ENCODE measurements around the gene TRIM33. TPM values are rescaled to one million over a fixed set of nuclear protein-coding genes. Genes with fewer than 3 reads are reported as not detected.

TRIM33 gene
- polyA plus RNA-seq, 4 donors = 6.9 to 27.5 (median 11.0) TPM

DNA sequence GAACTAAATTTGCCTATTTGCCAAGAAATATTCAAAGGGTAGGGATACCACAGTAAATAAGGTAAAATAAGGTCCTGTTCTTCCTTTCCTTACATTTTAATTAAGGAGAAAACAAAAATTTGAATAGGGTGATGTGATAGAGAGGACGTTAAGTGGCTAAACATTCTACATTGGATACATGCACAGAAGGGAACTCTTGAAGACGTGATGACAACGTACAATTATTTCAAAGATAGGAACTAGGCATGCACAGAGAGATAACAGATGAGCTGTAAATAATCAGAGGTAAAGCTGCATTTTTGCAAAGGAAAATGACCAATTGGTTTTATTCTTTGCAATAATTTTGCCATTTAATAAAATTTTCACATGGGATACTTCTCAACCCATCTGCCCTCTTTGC is 69.7 kb downstream of the TRIM33 start:
- 97 to 99% (median 98%) methylated on average over 3 of the region's 3 CpGs for WGBS, 3 donors
- Histone ChIP-seq H3K4me3 (ENCODE audit: low read depth in 1 of 3, low read length in 3 of 3) (no peak overlapping the region), H3K27ac (ENCODE audit: low read depth in 1 of 3, low read length in 2 of 3) (no peak overlapping the region), H3K27me3 (ENCODE audit: control insufficient read depth in 3 of 3, insufficient read depth in 3 of 3, low read length in 3 of 3) (no peaks in the 10 kb centered on the region), H3K4me1 (ENCODE audit: control insufficient read depth in 3 of 3, insufficient read depth in 2 of 3, low read depth in 1 of 3, low read length in 2 of 3) (no peaks in the 10 kb centered on the region), H3K9me3 (ENCODE audit: control insufficient read depth in 2 of 2, insufficient read depth in 1 of 2, low read depth in 1 of 2, low read length in 1 of 2) (no peaks in the 10 kb centered on the region), H3K36me3 (ENCODE audit: control insufficient read depth in 3 of 3, insufficient read depth in 2 of 3, low read depth in 1 of 3, low read length in 3 of 3) (peaks cover 3 to 16% (median 5%) of the 10 kb centered on the region in 3 donors)
- no peak for DNase-seq
- no peak for FAIRE-seq

DNA sequence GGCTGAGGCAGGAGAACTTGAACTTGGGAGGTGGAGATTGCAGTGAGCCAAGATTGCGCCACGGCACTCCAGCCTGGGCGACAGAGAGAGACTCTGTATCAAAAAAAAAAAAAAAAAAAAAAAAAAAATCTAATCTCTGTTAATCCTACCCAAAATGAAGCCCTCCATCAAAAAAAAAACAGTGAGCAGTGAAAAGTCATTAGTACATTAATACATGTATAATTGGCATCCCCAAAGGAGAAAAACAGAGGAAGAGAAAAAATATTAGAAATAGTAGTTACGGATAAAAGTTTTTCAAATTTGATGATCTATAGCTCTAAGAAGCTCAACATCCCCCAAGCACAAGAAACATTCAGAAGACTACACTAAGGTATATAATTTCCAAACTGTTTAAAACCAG is 71.6 kb downstream of the TRIM33 start:
- Histone ChIP-seq H3K4me1 (ENCODE audit: control insufficient read depth in 3 of 3, insufficient read depth in 2 of 3, low read depth in 1 of 3, low read length in 2 of 3) (no peaks in the 10 kb centered on the region), H3K9me3 (ENCODE audit: control insufficient read depth in 2 of 2, insufficient read depth in 1 of 2, low read depth in 1 of 2, low read length in 1 of 2) (no peaks in the 10 kb centered on the region), H3K27ac (ENCODE audit: low read depth in 1 of 3, low read length in 2 of 3) (no peak overlapping the region), H3K27me3 (ENCODE audit: control insufficient read depth in 3 of 3, insufficient read depth in 3 of 3, low read length in 3 of 3) (no peaks in the 10 kb centered on the region), H3K4me3 (ENCODE audit: low read depth in 1 of 3, low read length in 3 of 3) (no peak overlapping the region), H3K36me3 (ENCODE audit: control insufficient read depth in 3 of 3, insufficient read depth in 2 of 3, low read depth in 1 of 3, low read length in 3 of 3) (peaks cover 3 to 12% (median 5%) of the 10 kb centered on the region in 3 donors)
- WGBS, 3 donors = 85 to 98% (median 97%) methylated on average over 4 of the region's 4 CpGs
- no peak for DNase-seq
- no peak for FAIRE-seq

DNA sequence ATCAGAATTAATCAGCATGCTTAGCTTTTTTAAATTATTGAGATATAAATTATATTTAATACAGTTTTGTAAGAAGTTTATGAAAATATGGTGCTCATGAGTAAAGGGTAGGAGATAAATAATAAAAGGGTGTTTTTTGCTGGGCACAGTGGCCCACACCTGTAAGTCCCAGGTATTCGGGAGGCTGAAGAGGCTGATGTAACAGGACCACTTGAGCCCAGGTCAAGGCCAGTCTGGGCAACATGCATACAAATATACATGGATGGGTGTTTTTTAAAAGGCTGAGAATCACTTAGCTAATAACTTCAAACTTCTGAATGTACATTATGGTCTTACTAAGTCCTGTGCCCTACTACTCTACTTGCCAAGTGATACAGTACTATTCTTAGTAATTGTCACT is 73.2 kb downstream of the TRIM33 start:
- H3K4me1 ChIP-seq (ENCODE audit: control insufficient read depth in 3 of 3, insufficient read depth in 2 of 3, low read depth in 1 of 3, low read length in 2 of 3) = no peaks in the 10 kb centered on the region
- no peak overlapping the region for H3K27ac ChIP-seq (ENCODE audit: low read depth in 1 of 3, low read length in 2 of 3)
- no peaks in the 10 kb centered on the region for H3K27me3 ChIP-seq (ENCODE audit: control insufficient read depth in 3 of 3, insufficient read depth in 3 of 3, low read length in 3 of 3)
- H3K4me3 ChIP-seq (ENCODE audit: low read depth in 1 of 3, low read length in 3 of 3) = no peak overlapping the region
- FAIRE-seq (no peak), DNase-seq (no peak)
- H3K36me3 ChIP-seq (ENCODE audit: control insufficient read depth in 3 of 3, insufficient read depth in 2 of 3, low read depth in 1 of 3, low read length in 3 of 3) = peaks cover 0 to 5% (median 3%) of the 10 kb centered on the region in 3 donors
- WGBS, 3 donors = 97 to 100% (median 100%) methylated on average over 1 of the region's 1 CpG
- no peaks in the 10 kb centered on the region for H3K9me3 ChIP-seq (ENCODE audit: control insufficient read depth in 2 of 2, insufficient read depth in 1 of 2, low read depth in 1 of 2, low read length in 1 of 2)

DNA sequence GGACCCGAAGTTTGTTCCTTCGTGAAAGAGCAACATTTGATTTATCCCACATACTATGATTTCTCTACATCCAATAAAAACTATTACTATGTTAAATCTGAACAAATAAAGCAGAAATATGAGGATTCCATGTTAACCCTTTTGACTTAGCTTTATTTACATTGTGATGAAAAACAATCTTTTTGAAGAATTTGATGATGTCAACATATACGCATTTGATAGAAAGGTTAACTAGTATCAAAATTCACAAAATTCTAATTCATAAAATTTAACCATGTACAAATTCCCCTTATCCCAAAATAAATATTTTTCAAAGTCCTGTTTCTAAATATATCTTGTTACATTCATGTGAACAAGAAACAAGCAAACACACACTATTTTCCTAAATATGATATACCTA is 74.2 kb downstream of the TRIM33 start:
- Histone ChIP-seq H3K9me3 (ENCODE audit: control insufficient read depth in 2 of 2, insufficient read depth in 1 of 2, low read depth in 1 of 2, low read length in 1 of 2) (no peaks in the 10 kb centered on the region), H3K27ac (ENCODE audit: low read depth in 1 of 3, low read length in 2 of 3) (no peak overlapping the region), H3K4me1 (ENCODE audit: control insufficient read depth in 3 of 3, insufficient read depth in 2 of 3, low read depth in 1 of 3, low read length in 2 of 3) (no peaks in the 10 kb centered on the region), H3K36me3 (ENCODE audit: control insufficient read depth in 3 of 3, insufficient read depth in 2 of 3, low read depth in 1 of 3, low read length in 3 of 3) (peaks cover 0 to 5% (median 3%) of the 10 kb centered on the region in 3 donors), H3K4me3 (ENCODE audit: low read depth in 1 of 3, low read length in 3 of 3) (no peak overlapping the region), H3K27me3 (ENCODE audit: control insufficient read depth in 3 of 3, insufficient read depth in 3 of 3, low read length in 3 of 3) (no peaks in the 10 kb centered on the region)
- no peak for DNase-seq
- no peak for FAIRE-seq
- 94 to 98% (median 97%) methylated on average over 3 of the region's 3 CpGs for WGBS, 3 donors

DNA sequence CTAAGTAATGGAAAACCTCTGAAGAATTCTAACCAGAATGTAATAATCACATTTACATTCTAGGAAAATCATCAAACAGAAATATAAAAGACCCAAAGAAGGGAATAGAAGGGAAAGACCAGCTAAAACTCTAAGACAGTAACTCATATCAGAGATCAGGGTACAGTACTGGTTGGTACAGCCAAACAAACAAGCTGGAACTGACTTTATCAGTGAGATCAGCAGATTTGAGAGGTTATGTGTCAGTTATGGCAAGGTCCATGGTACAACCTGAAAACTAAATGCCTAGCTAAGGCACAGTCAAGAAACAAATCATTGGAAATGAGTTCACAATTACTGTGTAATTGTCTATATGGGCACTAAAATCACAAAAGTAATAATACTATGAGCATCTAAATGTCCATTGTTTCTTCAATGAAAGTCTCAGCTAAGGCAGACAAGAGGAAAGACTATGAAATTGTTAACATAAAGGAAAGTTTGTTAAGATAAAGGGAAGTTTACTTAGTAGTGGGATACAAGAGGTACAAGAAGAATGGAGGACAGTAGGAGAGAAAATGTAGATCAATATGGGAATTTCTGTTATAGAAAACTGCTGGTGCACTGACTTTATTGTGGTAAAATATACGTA is 75.8 kb downstream of the TRIM33 start:
- FAIRE-seq (no peak), DNase-seq (peak; percentile 29 to 63)
- H3K4me3 ChIP-seq (ENCODE audit: low read depth in 1 of 3, low read length in 3 of 3) = no peak overlapping the region
- peaks cover 0 to 4% (median 2%) of the 10 kb centered on the region in 3 donors for H3K36me3 ChIP-seq (ENCODE audit: control insufficient read depth in 3 of 3, insufficient read depth in 2 of 3, low read depth in 1 of 3, low read length in 3 of 3)
- no peaks in the 10 kb centered on the region for H3K27me3 ChIP-seq (ENCODE audit: control insufficient read depth in 3 of 3, insufficient read depth in 3 of 3, low read length in 3 of 3)
- H3K27ac ChIP-seq (ENCODE audit: low read depth in 1 of 3, low read length in 2 of 3) = no peak overlapping the region
- no peaks in the 10 kb centered on the region for H3K4me1 ChIP-seq (ENCODE audit: control insufficient read depth in 3 of 3, insufficient read depth in 2 of 3, low read depth in 1 of 3, low read length in 2 of 3)
- WGBS, 3 donors = 88 to 100% (median 96%) methylated on average over 1 of the region's 1 CpG
- H3K9me3 ChIP-seq (ENCODE audit: control insufficient read depth in 2 of 2, insufficient read depth in 1 of 2, low read depth in 1 of 2, low read length in 1 of 2) = no peaks in the 10 kb centered on the region

DNA sequence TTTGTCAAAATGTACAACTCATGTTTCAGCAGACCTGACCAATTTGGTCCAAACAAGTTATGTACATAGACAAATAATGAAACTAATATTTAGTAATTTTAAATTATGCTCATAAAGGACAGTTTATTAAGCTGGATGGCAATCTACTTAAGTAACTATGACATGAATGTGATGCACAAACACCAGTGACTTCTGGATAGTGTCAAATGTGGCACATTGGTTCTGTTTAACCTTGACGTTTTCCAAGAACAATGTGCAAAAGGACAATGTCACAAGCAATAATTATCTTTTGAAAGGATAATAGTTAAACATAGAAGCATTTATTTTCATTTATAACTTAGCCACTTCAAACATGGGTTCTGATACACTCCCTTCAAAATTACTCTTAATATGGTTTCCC is 80.0 kb downstream of the TRIM33 start:
- WGBS, 3 donors = 67 to 78% (median 72%) methylated on average over 1 of the region's 1 CpG
- H3K9me3 ChIP-seq (ENCODE audit: control insufficient read depth in 2 of 2, insufficient read depth in 1 of 2, low read depth in 1 of 2, low read length in 1 of 2) = no peaks in the 10 kb centered on the region
- DNase-seq (no peak), FAIRE-seq (no peak)
- no peaks in the 10 kb centered on the region for H3K27me3 ChIP-seq (ENCODE audit: control insufficient read depth in 3 of 3, insufficient read depth in 3 of 3, low read length in 3 of 3)
- H3K27ac ChIP-seq (ENCODE audit: low read depth in 1 of 3, low read length in 2 of 3) = no peak overlapping the region
- H3K4me1 ChIP-seq (ENCODE audit: control insufficient read depth in 3 of 3, insufficient read depth in 2 of 3, low read depth in 1 of 3, low read length in 2 of 3) = no peaks in the 10 kb centered on the region
- H3K4me3 ChIP-seq (ENCODE audit: low read depth in 1 of 3, low read length in 3 of 3) = no peak overlapping the region
- peaks cover 0 to 5% (median 5%) of the 10 kb centered on the region in 3 donors for H3K36me3 ChIP-seq (ENCODE audit: control insufficient read depth in 3 of 3, insufficient read depth in 2 of 3, low read depth in 1 of 3, low read length in 3 of 3)

DNA sequence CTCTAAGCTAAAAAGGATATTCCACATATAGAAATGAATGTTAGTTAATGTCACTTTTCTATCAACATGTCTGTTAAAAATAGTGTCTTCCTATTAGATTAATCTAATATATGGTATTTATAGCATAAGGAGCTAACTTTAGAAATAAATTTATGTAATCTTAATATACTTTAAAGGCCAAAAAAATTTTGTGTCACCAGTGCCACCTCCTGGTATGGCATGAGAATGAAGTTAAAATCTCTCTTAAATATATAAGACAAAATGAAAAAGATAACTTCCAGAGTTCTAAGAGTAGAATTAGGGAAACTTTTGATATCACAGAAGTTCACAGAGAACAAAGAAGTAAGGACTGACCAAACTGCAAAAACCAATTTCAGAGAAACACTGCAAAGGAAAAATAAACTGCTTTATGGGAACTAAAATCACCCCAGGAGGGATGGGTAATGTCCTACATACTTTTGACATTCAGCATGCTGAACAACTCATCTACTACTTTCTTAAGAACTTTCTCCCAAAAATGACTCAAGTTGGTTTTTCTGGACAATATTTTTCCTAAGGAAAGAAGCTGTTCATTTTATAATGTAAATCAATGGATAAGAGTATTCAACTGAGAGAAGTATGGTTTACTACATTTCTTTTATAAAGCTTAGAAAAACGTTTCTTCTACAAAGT is 82.8 kb downstream of the TRIM33 start:
- Histone ChIP-seq H3K4me1 (ENCODE audit: control insufficient read depth in 3 of 3, insufficient read depth in 2 of 3, low read depth in 1 of 3, low read length in 2 of 3) (no peaks in the 10 kb centered on the region), H3K27me3 (ENCODE audit: control insufficient read depth in 3 of 3, insufficient read depth in 3 of 3, low read length in 3 of 3) (no peaks in the 10 kb centered on the region), H3K27ac (ENCODE audit: low read depth in 1 of 3, low read length in 2 of 3) (no peak overlapping the region), H3K9me3 (ENCODE audit: control insufficient read depth in 2 of 2, insufficient read depth in 1 of 2, low read depth in 1 of 2, low read length in 1 of 2) (no peaks in the 10 kb centered on the region), H3K4me3 (ENCODE audit: low read depth in 1 of 3, low read length in 3 of 3) (no peak overlapping the region), H3K36me3 (ENCODE audit: control insufficient read depth in 3 of 3, insufficient read depth in 2 of 3, low read depth in 1 of 3, low read length in 3 of 3) (peaks cover 5 to 18% (median 9%) of the 10 kb centered on the region in 3 donors)
- DNase-seq (peak in 1 of 2 donors; percentile 5), FAIRE-seq (no peak)
- 53 to 78% (median 64%) methylated on average over 1 of the region's 1 CpG for WGBS, 3 donors

DNA sequence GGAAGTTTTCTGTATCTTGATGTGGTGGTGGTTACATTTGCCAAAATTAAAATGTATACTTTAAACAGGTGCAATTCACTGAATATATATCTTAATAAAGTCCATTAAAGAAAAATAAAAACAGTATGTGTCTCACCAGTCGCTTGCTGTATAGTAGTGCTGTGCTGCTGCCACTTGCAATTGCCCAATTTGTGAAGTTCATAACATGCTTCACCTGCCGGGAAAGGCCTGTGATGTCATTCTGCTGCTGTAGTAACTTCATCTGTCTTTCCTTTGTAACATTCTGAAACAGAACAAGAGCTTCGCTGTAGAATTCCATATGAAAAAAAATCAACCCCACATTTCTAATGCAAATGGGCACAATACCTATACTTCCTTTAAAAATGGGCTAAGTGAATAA is 83.4 kb downstream of the TRIM33 start:
- no peak for FAIRE-seq
- Histone ChIP-seq H3K27me3 (ENCODE audit: control insufficient read depth in 3 of 3, insufficient read depth in 3 of 3, low read length in 3 of 3) (no peaks in the 10 kb centered on the region), H3K36me3 (ENCODE audit: control insufficient read depth in 3 of 3, insufficient read depth in 2 of 3, low read depth in 1 of 3, low read length in 3 of 3) (peaks cover 5 to 18% (median 9%) of the 10 kb centered on the region in 3 donors), H3K4me1 (ENCODE audit: control insufficient read depth in 3 of 3, insufficient read depth in 2 of 3, low read depth in 1 of 3, low read length in 2 of 3) (no peaks in the 10 kb centered on the region), H3K4me3 (ENCODE audit: low read depth in 1 of 3, low read length in 3 of 3) (no peak overlapping the region), H3K9me3 (ENCODE audit: control insufficient read depth in 2 of 2, insufficient read depth in 1 of 2, low read depth in 1 of 2, low read length in 1 of 2) (no peaks in the 10 kb centered on the region), H3K27ac (ENCODE audit: low read depth in 1 of 3, low read length in 2 of 3) (no peak overlapping the region)
- no peak for DNase-seq
- 89 to 95% (median 90%) methylated on average over 3 of the region's 3 CpGs for WGBS, 3 donors

Data from small intestine (tissue), 7 donors.